Prostate gland (tissue), 2 donors: ENCODE results near the gene AP3B1. TPM values are rescaled to one million over a fixed set of nuclear protein-coding genes. Genes with fewer than 3 reads are reported as not detected.
A peak's percentile ranks its signal among the peaks of the same experiment; 100 is the strongest.

Source experiments
- DNase-seq: peaks from one replicate; pipeline ENCODE4 v3.0.0-alpha.2; 2019; ENCODE audit warnings: low spot score
- H3K27ac ChIP-seq, 2 donors: fragments of 200-600 bp; sonication (generic); 2 replicates each; pipeline ENCODE4 v1.5.1; 2017 to 2019
- H3K27me3 ChIP-seq: fragments of 200-600 bp; sonication (generic); replicated peaks from 2 replicates; pipeline ENCODE4 v1.5.1; 2019; ENCODE audit not compliant: insufficient read depth
- H3K36me3 ChIP-seq, 2 donors: fragments of 200-600 bp; sonication (generic); 1 replicate in 1 of 2; 2 replicates in 1 of 2; pipeline versions ENCODE4 v1.5.1 to v1.8.1; 2017 to 2019
- H3K4me1 ChIP-seq: fragments of 200-600 bp; sonication (generic); replicated peaks from 2 replicates; pipeline ENCODE4 v1.5.1; 2019
- H3K4me3 ChIP-seq, 2 donors: fragments of 200-600 bp; sonication (generic); 2 replicates each; pipeline ENCODE4 v1.5.1; 2017 to 2019
- H3K9me3 ChIP-seq: fragments of 200-600 bp; sonication (generic); 2 replicates; pipeline ENCODE4 v1.5.1; 2017
- POLR2A ChIP-seq: fragments of 450-650 bp; IDR thresholded peaks from one replicate; pipeline ENCODE4 v1.6.1; 2016; ENCODE audit warnings: antibody characterized with exemption, mild to moderate bottlenecking
- POLR2AphosphoS5 ChIP-seq: sonication (generic); formaldehyde crosslinking; IDR thresholded peaks from one replicate; pipeline ENCODE4 v1.6.1; 2017; ENCODE audit warnings: antibody characterized with exemption
- WGBS: methylation state at CpG from one replicate; pipeline ENCODE4 v1.1.5; 2018; 5-methylcytosine and 5-hydroxymethylcytosine counted together
- intact Hi-C: fragments of 100-400 bp; cut with DNase I; formaldehyde crosslinking; loops from one replicate; pipeline ENCODE4 v1.14.2; 2022
- total RNA-seq, 2 donors: library from RNA; depleted of rRNA; stranded (reverse); fragments of >200 nt; gene quantifications; one replicate each; pipeline ENCODE4 v1.1.0, GENCODE V29; 2016
- TF ChIP-seq, protein P1 (sequence below), 4 experiments: fragments of 200-600 bp in 2 of 4; fragments of 450-650 bp in 2 of 4; sonication (generic) in 2 of 4; IDR thresholded peaks; 1 replicate in 3 of 4; 2 replicates in 1 of 4; pipeline ENCODE4 v1.5.1; 2016 to 2019; ENCODE audit warnings: antibody characterized with exemption in 4 of 4, mild to moderate bottlenecking in 2 of 4, moderate library complexity in 2 of 4

AP3B1 gene
- total RNA-seq, 2 donors from 2014 or later: 33.1 to 60.5 TPM

DNA sequence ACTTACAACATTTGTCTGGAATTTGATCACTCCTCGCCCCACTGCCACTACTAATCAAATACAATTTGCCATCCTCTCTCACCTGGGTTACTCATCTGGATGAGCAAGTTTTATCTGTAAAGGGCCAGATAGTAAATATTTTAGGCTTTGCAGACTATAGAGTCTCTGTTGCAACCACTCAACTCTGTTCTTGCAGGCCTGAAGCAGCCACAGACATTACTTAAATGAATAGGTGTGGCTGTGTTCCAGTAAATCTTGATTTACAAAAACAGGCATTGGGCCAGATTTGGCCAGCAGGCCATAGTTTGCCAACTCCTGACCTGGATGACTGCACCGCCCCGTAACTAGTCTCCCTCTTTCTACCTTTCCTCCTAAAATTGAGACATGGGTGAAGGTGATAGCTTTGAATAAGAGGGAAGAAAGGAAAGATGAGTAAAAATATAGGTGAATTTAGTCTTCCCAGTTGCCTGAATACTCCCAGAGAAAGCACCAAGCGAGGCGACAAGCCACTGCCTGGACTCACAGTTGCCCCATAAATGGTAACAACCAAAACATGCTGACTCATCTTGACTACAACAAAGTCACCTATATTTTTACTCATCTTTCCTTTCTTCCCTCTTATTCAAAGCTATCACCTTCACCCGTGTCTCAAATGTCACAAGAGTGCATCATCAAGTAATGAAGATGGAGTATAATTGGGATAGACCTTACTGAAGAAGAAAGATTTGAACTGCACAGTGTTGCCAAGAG is 33.4 kb upstream of the AP3B1 start:
- Histone ChIP-seq H3K4me3 (no peak overlapping the region), H3K27me3 (no peaks in the 10 kb centered on the region), H3K9me3 (no peaks in the 10 kb centered on the region), H3K4me1 (no peaks in the 10 kb centered on the region), H3K27ac (no peak overlapping the region), H3K36me3 (no peaks in the 10 kb centered on the region)
- no peak for TF ChIP-seq POLR2A
- TF ChIP-seq, protein P1, sequence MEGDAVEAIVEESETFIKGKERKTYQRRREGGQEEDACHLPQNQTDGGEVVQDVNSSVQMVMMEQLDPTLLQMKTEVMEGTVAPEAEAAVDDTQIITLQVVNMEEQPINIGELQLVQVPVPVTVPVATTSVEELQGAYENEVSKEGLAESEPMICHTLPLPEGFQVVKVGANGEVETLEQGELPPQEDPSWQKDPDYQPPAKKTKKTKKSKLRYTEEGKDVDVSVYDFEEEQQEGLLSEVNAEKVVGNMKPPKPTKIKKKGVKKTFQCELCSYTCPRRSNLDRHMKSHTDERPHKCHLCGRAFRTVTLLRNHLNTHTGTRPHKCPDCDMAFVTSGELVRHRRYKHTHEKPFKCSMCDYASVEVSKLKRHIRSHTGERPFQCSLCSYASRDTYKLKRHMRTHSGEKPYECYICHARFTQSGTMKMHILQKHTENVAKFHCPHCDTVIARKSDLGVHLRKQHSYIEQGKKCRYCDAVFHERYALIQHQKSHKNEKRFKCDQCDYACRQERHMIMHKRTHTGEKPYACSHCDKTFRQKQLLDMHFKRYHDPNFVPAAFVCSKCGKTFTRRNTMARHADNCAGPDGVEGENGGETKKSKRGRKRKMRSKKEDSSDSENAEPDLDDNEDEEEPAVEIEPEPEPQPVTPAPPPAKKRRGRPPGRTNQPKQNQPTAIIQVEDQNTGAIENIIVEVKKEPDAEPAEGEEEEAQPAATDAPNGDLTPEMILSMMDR (IDR thresholded peaks at IDR 0.05): no peak
- no peak for TF ChIP-seq POLR2AphosphoS5
- DNase-seq: no peak
- intact Hi-C loops: loop anchor here (10.0 kb wide), 1 partner anchor 637 kb away; no protein-coding TSS in a partner anchor
- 73% methylated on average over 6 of the region's 6 CpGs for whole genome bisulfite sequencing

DNA sequence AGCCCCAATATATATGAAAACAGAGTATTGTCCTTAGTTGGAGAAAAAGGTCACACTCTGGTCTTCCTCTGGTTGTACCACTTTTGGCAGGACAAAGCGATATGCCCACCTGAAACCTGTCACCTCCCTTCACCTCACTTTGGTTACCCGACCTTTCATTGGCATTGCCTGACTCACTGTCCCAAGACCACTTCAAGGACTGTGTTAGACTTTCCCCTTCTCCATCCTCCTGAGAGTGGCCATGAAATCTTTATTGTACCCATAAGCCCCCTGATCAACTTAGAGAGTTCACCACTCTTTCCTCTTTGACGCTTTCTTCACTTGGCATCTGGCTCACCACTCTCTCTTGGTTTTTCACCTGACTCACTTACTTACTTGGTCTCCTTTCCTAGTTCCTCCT is 32.4 kb upstream of the AP3B1 start:
- Histone ChIP-seq H3K27ac (no peak overlapping the region), H3K4me3 (no peak overlapping the region), H3K27me3 (no peaks in the 10 kb centered on the region), H3K9me3 (no peaks in the 10 kb centered on the region), H3K4me1 (no peaks in the 10 kb centered on the region), H3K36me3 (no peaks in the 10 kb centered on the region)
- intact Hi-C loops: loop anchor here (10.0 kb wide), 1 partner anchor 638 kb away; no protein-coding TSS in a partner anchor
- no peak for DNase-seq
- WGBS: 97% methylated on average over 3 of the region's 3 CpGs
- no peak for TF ChIP-seq POLR2A
- TF ChIP-seq, protein P1 (IDR thresholded peaks at IDR 0.05): no peak
- TF ChIP-seq POLR2AphosphoS5: no peak

DNA sequence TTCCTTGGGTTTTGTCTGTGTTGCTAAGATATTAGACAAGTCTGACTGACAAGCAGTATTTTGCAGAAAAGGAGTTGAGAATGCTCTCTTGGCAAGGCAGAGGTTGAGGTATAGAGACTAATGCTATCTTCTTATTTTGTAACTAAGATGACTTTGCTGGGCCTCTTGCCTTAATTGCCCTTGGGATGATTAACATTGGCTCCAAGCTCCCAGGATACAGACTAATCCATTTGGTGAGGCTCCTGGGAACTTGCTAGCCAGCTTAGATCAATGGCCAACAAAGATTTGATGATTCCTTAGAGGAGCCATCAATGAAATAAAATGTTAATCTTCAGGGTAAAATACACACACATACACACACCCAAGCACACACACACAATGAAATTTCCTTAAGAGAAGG is 28.7 kb upstream of the AP3B1 start:
- Histone ChIP-seq H3K36me3 (no peaks in the 10 kb centered on the region), H3K4me3 (no peak overlapping the region), H3K27ac (no peak overlapping the region), H3K4me1 (no peaks in the 10 kb centered on the region), H3K27me3 (no peaks in the 10 kb centered on the region), H3K9me3 (no peaks in the 10 kb centered on the region)
- TF ChIP-seq, protein P1 (IDR thresholded peaks at IDR 0.05): no peak
- TF ChIP-seq POLR2A: no peak
- no peak for TF ChIP-seq POLR2AphosphoS5
- DNase-seq: no peak
- intact Hi-C loops: loop anchor here (10.0 kb wide), 1 partner anchor 642 kb away; no protein-coding TSS in a partner anchor

DNA sequence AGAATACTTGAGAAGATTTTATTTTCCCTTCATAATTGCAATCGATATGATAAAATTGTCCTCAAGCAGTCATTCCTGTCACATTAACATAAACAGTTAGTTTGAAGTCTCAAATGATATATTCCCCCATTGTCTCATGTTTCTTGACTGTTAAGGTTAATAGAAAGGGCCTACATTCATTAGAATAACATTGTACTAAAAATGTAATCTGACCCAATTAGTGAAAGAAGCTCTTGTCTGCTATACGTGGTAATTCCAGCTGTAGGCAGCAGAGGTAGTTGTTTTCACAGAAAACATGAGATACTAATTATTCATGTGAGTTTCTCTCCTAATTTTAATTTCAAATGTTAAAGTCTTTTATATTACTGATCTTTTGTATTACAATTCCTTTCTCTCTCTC is 25.9 kb upstream of the AP3B1 start:
- Histone ChIP-seq H3K36me3 (no peaks in the 10 kb centered on the region), H3K27ac (no peak overlapping the region), H3K4me3 (no peak overlapping the region), H3K27me3 (no peaks in the 10 kb centered on the region), H3K4me1 (no peaks in the 10 kb centered on the region), H3K9me3 (no peaks in the 10 kb centered on the region)
- intact Hi-C loops: loop anchor here (10.0 kb wide), 1 partner anchor 644 kb away; no protein-coding TSS in a partner anchor
- WGBS: 24% methylated on average over 2 of the region's 2 CpGs
- no peak for DNase-seq
- no peak for TF ChIP-seq POLR2AphosphoS5
- TF ChIP-seq, protein P1 (IDR thresholded peaks at IDR 0.05): peak in 2 of 4 experiments; percentile 53 to 62

DNA sequence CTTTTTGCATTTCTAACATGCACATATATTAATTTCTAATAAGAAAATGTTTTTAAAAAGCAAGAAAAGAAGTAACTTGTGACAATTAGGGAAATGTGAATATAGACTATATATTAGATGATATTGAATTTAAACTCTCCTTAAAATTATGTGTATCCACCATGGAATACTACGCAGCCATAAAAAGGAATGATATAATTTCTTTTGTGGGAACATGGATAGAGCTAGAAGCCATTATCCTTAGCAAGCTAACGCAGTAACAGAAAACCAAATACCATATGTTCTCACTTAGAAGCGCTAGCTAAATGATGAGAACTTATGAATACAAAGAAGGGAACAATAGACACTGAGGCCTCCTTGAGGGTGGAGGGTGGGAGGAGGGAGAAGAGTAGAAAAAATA is 23.8 kb upstream of the AP3B1 start:
- Histone ChIP-seq H3K27me3 (no peaks in the 10 kb centered on the region), H3K36me3 (no peaks in the 10 kb centered on the region), H3K9me3 (no peaks in the 10 kb centered on the region), H3K27ac (no peak overlapping the region), H3K4me1 (no peaks in the 10 kb centered on the region), H3K4me3 (no peak overlapping the region)
- 99% methylated on average over 3 of the region's 3 CpGs for WGBS
- TF ChIP-seq POLR2AphosphoS5: no peak
- TF ChIP-seq, protein P1 (IDR thresholded peaks at IDR 0.05): no peak
- TF ChIP-seq POLR2A: no peak
- DNase-seq: no peak
- intact Hi-C loops: no loop called here
